ENCODE measurements around the gene DPY19L2.
"Not testable (repeated sequence)": the region's sequence is repeated elsewhere in the genome, so short reads cannot be mapped to it uniquely, and the experiment has no call there.

The DPY19L2 gene

GRCh38 chr12:63529641-63530040 lies 138.7 kb downstream of the DPY19L2 start:
- not testable (repeated sequence) for DNase-seq (ENCODE audit: low read depth in 2 of 2)

DNA sequence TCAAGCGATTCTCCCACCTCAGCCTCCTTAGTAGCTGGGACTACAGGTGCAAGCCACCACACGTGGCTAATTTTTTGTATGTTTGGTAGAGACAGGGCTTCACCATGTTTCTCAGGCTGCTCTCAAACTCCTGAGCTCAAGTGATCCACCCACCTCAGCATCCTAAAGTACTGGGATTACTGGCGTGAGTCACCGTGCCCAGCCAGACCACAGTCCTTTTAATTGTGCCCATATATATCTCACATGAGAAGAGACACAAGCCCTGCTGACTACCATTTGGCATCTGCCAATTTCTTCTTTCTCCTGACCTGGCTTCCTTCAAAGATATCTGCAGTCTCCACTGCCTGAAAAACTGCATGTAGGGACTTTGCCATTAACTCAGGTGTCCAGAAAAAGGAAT lies 142.5 kb downstream of the DPY19L2 start:
- no peak for DNase-seq (ENCODE audit: low read depth in 2 of 2)

- DNase-seq (ENCODE audit: low read depth in 2 of 2), result no peak
Measured at GRCh38 chr12:63521706-63522105, 146.6 kb downstream of the DPY19L2 start.
